SIG-M5 treated with dmso at 0.1 percent for 504 hours (cell line): ENCODE results near the gene TUB.

ENCODE experiments used
- DNase-seq: peaks from one replicate; lab custom pipeline; 2025; ENCODE audit not compliant: unreplicated experiment; lab: John Stamatoyannopoulos, UW

The TUB gene

GRCh38 chr11:8105133-8105532 is 24.1 kb downstream of the TUB start:
- no peak for DNase-seq

- DNase-seq: no peak
These were observed 24.7 kb downstream of the TUB start for GRCh38 chr11:8105666-8106065.

GRCh38 chr11:8106679-8107078 is 25.7 kb downstream of the TUB start:
- no peak for DNase-seq

GRCh38 chr11:8107642-8108041 is 26.6 kb downstream of the TUB start:
- no peak for DNase-seq

- DNase-seq: no peak
These were observed 27.4 kb downstream of the TUB start for GRCh38 chr11:8108421-8108820.

GRCh38 chr11:8109675-8110074 is 28.7 kb downstream of the TUB start:
- no peak for DNase-seq

GRCh38 chr11:8110396-8110795 is 29.4 kb downstream of the TUB start:
- DNase-seq: no peak

- DNase-seq: no peak
These were observed 30.6 kb downstream of the TUB start for GRCh38 chr11:8111636-8112035.

- DNase-seq: no peak
These were observed 41.3 kb downstream of the TUB start for GRCh38 chr11:8122173-8122764.

- no peak for DNase-seq
These were observed 45.8 kb downstream of the TUB start for GRCh38 chr11:8126649-8127289.

GRCh38 chr11:8127447-8127846 is 46.4 kb downstream of the TUB start:
- DNase-seq: no peak

- no peak for DNase-seq
These were observed 57.5 kb downstream of the TUB start for GRCh38 chr11:8138526-8138925.

- DNase-seq: no peak
These were observed 68.7 kb downstream of the TUB start for GRCh38 chr11:8149726-8150125.
